Germinal center (tissue), 1 donor: ENCODE measurements around the gene ARFGEF2.

Experiments
- DNase-seq: peaks from one replicate; pipeline ENCODE4 v3.0.0; 2012; ENCODE audit warnings: mixed read lengths, low spot score

The ARFGEF2 gene

DNA sequence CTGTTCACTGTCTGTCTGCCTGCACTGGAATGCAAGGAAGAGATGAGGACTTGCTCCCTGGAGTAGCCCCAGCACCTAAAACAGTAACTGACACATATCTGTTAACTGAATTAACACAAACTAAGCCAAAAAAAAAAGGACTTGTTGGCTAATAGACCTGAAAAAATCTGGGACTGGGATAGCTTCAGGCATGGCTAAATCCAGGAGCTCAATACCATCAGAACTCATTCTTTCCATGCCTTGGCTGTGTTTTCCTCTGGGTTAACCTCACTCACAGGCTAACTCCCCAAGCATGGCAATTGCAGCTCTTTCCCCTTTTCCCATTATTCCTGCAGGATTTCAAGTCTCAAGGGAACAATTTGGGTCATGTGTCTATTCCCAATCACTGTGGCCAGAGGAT, 21.6 kb upstream of the ARFGEF2 start:
- DNase-seq: no peak

DNA sequence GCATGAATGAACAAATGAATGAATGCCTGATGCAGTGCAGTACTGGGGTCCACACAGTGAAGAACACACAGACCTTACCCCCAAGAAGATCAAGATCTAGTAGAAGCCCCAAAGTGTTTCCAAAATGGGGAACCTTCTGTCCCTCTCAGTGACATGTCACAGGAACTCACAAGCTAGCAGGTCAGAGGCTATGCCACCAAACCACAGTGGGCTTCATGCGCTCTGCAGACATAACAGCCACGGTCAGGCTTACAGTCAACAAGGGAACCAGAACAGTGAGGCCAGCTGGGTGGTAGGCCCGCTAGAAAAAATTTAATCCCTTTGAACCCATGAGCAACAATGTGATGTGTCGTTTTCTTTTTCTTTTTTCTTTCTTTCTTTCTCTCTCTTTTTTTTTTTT, 20.2 kb upstream of the ARFGEF2 start:
- no peak for DNase-seq

DNA sequence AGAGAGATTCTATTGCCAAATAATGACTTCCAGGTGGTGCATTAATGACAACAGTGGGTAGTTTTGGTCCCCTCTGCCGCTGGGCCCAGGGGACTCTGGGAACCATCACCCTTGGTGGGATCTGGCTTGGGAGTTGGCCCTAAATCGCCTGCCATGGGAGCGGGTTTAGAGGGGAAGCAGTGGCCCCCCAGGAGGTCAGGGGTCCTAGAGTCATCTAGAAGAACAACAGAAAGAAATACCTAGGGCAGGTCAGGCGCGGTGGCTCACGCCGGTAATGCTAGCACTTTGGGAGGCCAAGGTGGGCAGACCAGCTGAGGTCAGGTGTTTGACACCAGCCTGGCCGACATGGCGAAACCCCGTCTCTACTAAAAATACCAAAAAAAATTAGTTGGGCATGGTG, 17.8 kb upstream of the ARFGEF2 start:
- no peak for DNase-seq

DNA sequence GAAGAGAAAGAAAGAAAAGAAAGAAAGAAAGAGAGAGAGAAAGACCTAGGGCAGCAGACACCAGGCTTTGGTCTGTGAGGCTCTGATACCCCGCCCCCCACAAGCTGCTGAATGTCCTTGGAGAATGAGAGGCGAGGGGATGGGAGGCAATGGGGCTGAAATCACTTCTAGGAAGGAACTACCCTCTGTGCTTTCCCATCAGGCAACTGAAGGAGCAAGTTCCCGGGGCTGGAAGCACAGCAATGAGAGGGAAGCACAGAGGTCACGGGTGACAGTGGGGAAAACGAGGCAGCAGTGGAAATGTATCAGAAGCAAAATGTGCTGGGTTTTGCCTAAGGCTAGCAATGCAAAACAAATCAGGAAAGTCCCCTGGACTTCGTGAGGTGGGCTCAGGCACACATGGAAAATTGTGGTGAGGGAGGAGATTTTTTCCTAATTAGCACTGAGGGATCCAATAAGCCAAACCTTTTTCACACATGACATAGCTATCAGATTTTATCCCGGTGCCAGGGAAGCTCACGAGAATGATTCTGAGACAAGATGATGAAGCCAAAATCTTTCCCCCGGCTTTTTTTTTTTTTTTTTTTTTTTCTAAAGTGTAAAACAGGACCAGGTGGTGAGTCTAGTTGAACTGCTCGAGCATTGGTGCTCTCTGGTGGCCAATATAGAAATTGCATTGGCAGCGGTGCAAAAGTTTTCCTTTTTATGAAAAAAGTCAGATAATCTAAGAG, 16.8 kb upstream of the ARFGEF2 start:
- DNase-seq: peak; percentile 72

DNA sequence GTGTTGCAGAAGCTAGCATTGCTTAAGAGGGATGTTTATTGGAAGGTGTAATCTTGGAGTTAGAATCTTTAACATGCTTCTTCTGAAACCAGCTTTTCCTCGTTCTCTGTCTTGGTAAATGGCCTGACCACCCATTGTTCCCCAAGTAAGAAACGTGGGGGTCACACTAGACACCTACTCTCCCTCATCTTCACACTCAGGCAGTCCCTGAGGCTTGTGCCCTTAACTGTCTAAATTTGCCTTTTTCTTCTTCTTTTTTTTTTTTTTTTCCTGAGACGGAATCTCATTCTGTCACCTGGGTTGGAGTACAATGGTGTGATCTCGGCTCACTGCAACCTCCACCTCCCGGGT, 16.2 kb upstream of the ARFGEF2 start:
- DNase-seq: no peak

DNA sequence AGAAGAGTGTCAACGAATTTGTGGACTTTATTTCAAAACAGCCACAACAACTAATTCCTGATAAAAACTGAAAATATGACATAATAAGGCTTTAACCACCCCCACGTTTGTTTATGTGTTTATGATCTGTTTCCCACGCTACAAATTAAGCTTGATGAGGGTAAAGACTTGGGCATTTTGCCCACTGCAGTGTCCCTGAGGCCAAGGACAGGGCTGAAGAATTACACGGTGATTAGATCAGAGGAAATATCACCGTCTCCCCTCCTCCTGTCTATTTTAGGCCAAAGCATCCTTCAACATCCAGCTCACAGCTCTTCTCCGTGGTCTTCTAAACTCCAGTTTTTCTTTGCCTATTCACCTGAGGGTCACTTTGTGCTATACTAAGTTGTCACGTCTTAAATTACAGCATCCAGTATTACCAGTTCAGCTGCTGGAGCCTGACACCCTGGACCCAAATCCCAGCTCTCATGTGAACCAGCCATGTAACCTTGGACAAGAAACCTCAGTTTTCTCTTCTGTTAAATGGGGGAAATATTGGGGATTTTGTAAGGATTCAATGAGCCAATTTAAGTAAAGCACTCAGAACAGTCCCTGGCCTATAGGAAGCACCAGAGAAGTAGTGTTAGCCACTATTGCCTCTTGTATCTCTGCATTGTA, 15.2 kb upstream of the ARFGEF2 start:
- no peak for DNase-seq

DNA sequence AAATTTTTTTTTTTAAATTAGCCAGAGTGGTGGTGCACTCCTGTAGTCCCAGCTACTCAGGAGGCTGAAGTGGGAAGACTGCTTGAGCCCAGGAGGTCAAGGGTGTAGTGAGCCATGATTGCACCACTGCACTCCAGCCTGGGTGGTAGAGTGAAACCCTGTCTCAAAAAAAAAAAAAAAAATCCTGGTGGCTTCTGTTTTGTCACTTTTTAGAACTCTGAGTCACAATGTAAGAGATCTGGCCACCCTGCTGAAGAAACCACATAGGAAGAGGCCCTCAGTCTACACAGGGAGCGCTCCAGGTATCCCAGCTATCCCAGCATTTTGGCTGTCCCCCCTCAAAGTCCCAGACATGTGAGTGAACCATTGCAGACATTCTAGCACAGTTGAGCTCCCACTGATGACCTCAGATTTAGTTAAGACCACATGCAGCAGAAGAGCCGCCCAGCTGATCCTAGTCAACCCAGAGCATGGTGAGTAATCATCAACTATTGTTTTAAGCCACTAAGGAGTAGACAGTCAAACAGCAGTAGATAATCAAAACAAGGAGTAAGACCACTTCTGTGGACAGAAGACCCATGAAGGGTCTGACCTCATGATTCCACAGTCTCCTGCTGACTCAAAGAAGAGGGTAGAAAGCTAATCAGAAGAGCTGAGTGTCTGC, 12.7 kb upstream of the ARFGEF2 start:
- no peak for DNase-seq

DNA sequence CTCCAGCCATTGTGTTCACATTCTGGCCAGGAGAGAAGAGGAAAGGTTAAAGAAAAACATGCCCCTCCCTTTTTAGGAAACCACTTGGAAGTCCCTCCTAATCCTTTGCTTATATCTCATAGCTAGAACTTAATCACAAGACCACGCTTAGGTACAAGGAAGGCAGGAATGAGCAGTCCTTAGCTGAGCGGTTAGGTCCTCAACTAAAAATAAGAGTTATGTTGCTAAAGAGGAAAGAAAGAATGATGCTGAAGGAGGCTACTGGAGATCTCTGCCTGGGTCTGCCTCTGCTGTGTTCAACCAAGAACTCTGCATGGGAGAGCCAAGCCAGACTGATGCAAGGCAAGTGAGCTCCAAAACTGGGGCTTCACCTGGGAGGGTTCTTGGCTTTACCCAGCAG, 11.6 kb upstream of the ARFGEF2 start:
- DNase-seq: no peak

DNA sequence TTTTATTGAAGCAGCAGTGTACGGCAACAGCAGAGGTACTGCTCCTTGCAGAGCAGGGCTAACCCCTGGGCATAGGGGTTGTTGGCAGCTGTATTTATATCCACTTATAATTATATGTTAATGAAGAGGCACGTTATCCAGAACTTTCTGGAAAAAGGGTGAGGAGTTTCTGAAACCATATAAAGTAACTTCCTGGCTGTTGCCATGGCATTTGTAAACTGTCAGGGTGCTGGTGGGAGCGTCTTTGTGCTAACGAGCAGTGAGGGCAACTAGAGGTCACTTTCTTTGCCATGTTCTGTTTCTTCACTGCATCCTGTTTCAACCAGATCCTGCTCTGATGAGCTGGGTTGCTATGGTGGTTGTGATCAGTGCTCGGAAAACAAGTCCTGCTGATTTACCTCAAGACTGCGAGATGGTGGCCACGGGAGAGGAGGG, 11.1 kb upstream of the ARFGEF2 start:
- no peak for DNase-seq

DNA sequence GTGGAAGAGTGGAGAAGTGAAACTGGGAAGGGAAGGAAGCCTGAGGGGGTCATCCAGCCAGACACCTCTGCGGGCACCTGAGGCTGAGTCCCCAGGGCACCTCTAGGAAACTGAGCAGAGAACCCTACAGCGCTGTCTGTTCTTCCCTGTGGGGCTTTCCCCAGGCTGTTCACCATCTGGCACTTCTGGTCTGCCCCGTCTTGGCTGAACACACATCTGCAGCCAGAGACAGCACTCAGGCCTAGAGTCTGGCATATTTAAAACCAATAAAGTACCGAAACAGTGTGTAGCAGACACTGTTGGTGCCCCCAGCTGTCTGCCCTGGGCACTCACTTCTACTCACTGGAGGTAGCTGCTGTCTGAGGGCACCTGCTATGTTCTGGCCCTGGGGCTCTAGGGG, 9.4 kb upstream of the ARFGEF2 start:
- DNase-seq: peak; percentile 56

DNA sequence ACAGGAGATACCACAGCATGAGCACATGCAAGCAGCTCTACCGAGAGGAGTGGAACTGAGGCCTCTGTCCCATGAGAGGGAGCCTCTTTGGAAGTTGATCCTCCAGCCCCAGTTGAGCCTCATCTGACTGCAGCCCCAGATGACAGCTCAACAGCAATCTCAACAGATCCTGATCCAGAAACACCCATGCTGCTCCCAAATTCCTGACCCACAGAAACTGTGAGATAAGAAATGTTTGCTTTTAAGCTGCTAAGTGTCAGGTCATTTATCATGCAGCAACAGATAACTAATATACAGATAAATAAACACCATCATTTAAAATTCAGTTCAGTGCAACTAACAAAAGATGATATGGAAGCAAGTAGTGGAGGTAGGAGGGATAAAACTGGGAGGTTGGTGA, 4.8 kb upstream of the ARFGEF2 start:
- DNase-seq: no peak

DNA sequence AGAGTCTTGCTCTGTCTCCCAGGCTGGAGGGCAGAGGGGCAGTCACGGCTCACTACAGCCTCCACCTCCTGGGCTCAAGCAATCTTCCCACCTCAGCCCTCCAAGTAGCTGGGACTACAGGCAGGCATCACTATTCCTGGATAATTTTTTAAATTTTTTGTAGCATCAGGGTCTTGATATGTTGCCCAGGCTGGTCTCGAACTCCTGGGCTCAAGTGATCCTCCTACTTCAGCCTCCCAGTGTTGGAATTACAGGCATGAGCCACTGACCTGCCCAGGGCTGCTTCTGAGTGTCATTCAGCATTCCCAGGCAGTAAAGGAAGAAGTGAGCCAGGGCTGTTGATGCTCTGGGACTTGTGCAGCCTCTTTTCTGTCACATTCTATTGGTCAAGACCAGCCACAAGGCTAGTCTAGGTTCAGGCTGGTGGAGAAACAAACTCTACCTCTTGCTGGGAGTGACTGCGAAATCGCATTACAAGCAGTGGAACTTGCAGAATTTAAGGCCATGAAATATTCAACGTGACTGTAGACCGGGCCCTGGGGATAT, 2.1 kb upstream of the ARFGEF2 start:
- DNase-seq: no peak

DNA sequence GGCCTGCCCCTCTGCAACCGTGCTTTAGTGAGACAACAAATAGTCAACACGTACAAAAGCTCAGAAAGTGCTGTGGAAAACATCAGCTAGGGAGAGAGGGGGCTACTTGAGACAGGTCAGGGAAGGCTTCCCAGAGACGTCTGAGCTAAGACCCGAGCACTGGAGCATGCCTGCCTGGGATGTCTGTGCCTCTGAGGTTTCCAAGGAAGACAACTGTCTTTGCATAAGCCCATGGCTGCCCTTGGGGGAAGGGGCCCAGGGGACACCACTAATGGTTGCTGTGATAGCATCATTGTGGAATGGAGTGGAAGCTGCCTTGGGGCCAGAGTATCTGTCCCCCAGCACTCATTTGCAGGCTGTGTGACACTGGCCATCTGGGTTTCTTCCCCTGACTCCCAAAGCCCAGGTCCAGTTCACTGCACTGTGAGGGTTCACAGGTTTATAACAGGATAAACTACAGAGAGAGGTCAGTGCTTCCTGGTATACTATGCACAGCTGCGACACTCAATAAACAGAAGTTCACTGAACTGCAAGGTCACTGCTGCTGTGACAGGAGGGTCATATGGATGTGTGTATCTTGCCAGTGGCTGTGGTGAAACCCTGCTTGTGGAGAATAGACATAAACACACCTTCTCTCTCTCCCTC, 1.5 kb upstream of the ARFGEF2 start:
- no peak for DNase-seq

DNA sequence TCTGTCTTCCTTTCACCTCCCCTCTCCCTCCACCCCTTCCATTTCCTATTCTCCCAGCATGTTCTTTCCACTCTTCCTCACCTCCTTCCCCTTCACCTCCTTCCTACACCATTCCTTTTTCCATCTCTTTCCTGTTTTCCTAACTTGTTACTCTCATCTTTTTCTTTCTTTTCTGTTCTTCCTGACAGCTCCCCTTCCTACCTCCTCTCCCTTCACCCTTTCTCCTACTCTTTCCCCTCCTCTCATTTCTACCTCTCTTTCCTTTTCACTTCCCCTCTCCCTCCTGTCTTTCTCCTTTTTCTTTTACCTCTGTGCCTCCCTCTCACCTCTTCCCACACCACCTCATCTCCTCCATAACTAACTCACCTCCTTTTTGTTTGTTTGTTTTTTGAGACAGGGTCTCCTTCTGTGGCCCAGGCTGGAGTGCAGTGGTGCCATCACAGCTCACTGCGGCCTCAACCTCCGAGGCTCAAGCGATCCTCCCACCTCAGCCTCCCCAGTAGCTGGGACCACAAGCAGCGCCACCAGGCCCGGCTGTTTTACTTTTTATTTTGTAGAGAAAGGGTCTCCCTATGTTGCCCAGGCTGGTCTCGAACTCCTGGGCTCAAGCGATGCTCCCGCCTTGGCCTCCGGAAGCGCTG, 864 bp upstream of the ARFGEF2 start:
- no peak for DNase-seq

DNA sequence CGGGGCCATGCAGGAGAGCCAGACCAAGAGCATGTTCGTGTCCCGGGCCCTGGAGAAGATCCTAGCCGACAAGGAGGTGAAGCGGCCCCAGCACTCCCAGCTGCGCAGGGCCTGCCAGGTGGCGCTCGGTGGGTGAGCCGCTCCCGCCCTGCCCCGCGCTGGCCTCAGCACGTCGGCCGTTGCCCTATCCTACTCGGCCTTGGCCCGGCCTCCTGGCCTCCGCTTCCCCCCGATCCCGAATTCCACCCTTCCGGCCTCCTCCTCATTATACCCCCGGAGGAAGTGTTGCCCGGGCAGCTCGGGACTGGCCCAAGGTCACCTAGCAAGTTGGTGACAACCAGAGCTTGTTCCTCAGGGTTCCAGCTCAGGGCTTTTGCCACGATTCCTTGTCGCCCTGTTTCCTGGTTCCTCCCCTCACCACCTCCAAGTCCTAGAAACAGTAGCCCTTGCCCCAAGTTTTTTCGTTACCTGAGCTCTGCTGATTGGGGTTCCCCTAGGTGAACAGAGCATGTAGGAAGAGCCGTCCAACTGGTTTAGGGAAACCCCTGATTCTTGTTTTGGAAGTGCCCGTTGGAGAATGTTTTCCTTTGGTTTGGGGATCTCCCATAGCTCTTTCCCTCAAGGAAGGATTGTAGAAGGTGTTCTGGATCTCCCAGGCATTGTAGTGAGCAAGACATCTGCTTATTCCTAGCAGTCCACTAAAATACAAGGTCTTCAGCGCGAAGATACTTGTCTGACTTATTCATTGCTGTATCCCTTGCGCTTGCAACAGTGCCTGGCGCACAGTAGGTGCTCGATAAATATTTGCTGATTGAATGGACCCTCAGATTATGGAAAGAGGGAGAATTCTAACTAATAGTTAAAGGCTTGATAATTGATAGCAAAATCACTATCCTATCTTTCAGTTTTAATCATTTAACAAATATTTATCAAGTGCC, 641 bp downstream of the ARFGEF2 start:
- peak; percentile 73 for DNase-seq

DNA sequence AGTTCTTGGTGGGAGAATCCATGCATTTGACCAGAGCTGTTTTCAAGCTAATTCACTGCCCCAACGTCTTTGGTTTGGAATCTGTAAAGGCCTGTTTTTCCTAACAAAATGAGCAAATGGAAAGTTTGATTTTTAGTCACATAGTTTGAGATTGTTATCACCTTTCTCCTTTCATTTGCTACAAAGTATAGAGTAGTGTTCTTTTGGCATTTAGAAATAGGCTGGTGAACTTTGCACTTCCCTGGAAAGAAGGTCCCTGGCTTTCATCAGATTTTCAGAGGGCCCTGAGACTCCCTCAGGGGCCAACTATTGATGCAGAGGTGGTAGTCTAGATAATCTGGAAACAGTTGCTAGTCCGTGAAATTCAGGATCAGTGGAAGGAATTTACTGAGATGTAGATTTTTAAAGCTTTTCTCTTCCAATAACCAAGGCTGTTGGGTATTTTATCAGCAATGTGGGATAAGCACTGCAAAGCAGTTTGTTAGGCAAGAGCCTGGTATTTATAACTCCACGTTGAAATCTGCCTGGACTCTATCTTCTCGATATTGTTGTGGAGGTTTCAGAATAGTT, 1.7 kb downstream of the ARFGEF2 start:
- DNase-seq: no peak

DNA sequence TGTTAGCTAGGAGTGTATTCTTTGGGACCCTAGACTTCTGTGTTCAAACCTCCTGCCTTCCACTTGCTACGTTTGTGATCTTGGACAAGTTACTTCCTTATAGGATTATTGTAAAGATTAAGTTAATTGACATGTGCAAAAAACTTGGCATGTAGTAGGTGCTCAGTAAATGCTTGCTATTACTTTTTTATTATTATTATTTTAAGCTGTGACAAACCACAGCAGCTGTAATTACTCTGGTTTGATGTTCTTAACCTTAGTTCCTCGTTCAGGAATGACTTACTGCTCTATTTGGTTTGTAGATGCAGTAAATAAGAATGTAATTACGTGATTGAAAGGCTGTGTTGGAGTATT, 3.2 kb downstream of the ARFGEF2 start:
- DNase-seq: no peak

DNA sequence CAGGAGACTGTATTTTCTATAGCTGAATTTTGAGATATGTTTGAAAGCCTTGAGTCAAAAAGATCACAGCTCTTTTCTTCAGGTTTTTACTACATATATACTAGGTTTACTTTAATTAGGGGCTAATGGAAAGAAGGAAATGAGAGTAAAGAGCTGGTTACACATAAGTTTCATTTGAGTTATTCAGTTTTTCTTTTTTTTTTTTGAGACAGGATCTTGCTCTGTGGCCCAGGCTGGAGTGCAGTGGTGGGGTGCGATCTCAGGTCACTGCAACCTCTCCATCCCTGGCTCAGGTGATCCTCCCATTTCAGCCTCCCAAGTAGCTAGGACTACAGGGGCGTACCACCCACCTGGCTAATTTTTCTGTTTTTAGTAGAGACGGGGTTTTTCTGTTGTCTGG, 4.8 kb downstream of the ARFGEF2 start:
- no peak for DNase-seq

DNA sequence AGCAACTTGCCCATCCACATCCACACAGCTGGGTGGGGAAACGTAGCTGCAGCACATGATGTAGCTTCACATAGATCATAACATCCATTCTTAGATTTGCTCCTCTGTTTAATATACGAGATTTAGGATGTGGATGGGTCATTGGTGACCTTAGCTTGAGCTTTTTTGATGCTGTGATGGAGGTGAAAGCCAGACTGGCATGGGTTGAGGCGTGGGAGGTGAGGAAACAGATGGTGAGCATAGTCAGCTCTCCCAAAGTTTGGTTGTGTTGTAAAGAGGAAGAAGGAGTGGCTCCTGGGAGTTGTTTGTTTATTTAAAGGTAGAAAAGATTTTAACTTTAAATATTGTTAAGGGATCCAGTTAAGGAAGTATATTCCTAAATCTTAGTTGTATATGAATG, 5.3 kb downstream of the ARFGEF2 start:
- no peak for DNase-seq

DNA sequence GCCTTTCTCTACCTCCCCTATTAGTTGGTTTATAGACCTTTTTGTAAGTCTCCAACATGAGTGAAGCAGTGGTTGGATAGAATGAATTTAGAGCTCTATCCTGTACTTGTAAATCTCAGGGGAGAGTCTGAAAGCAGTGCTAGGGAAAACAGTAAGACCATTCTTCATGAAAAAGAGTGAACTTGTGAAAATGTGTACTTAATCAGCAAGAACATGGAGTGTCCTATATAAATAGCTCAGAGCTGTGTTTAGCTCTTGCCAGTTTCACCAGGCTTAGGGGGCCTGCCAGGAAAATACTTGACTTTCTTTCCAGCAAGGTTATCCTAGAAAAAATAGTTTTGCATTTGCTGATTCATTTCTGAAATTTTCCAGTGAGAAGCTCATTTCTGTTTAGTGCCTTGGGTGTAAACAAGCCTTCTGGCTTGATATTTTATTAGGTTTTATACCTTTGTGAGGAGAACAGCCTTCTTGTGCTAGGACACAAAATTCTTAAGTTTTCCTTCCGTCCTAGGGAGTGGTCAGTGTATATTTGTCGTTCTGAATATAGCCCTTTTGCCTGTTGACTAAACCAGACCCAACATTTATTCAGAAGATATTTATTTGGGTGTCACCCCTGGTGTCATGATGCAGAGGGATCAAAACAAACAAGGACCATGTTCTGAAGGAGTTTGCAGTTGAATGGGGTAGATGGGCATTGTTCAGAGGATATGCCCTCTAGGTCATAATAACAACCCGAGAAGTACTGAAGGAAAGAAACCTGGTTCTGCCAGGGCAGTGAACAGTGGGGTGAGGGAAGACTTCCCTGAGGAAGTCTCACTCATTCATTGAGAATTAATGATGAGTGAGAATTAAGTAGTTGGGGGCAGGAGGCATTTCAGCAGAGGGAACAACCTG, 7.6 kb downstream of the ARFGEF2 start:
- no peak for DNase-seq
